SK-MEL-5 (cell line): ENCODE data around the gene NPB. TPM values are rescaled to one million over a fixed set of nuclear protein-coding genes. Genes with fewer than 3 reads are reported as not detected.

Experiments used
- DNase-seq: peaks from one replicate; pipeline ENCODE4 v3.0.0-alpha.2; 2016; ENCODE audit warnings: low read depth, low spot score
- in situ Hi-C: cut with HindIII; loops from 2 replicates; pipeline ENCODE4 v1.10.0; 2016; ENCODE audit warnings: low sequenced_read_pairs, high pct_unique_total_duplicates, low pct_unique_long_range_greater_than_20kb
- total RNA-seq: library from RNA; depleted of rRNA; stranded (reverse); fragments of >200 nt; shearing (Covaris generic); gene quantifications from 2 replicates; pipeline ENCODE4 v1.2.3, GENCODE V29; 2014

The NPB gene
- total RNA-seq, 1 experiment from 2014 or later: 0.34 TPM

GRCh38 chr17:81906476-81907218 lies 4.6 kb downstream of the NPB start:
- no peak for DNase-seq
- in situ Hi-C loops: no loop called here

- DNase-seq: no peak
- in situ Hi-C loops: no loop called here
These were observed 5.4 kb downstream of the NPB start for GRCh38 chr17:81907219-81908145.

DNA sequence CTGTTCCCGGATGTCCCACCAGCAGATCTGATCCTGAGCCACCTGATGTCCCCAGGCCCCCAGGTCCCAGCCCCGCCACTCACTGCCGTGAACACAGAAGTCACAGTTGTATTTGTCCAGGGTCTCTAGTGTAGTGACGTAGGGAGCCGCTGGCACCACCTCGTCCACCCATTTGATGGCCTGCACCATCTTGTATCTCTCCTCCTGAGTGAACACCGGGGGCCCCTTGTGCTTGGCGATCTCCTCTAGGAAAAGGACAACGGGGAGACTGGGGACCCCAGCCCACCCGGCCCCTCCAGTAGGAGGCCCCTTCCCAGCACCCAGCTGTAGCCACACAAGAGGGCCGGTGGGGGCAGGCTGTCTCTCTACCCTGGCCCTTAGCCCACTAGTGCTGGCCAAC lies 6.8 kb downstream of the NPB start:
- in situ Hi-C loops: no loop called here
- DNase-seq: no peak

DNA sequence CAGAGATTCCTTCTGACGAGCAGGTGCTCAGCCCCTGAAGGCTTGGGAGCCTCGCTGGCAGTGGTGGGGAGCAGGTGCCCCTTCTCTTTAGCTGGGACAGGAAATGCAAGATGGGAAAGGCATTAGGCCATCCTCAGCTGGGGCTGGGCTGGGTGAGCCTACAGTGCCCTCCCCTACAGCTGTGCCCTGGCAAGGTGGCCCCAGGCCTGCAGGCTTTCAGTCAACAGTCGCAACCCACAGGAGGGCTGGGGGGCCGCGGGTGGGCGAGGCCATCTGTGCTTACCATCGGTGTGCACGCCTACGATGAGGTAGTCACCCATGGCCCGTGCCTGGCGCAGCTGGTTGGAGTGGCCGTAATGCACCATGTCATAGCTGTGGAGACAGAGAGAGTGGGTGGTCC lies 7.2 kb downstream of the NPB start:
- in situ Hi-C loops: no loop called here
- DNase-seq: no peak

DNA sequence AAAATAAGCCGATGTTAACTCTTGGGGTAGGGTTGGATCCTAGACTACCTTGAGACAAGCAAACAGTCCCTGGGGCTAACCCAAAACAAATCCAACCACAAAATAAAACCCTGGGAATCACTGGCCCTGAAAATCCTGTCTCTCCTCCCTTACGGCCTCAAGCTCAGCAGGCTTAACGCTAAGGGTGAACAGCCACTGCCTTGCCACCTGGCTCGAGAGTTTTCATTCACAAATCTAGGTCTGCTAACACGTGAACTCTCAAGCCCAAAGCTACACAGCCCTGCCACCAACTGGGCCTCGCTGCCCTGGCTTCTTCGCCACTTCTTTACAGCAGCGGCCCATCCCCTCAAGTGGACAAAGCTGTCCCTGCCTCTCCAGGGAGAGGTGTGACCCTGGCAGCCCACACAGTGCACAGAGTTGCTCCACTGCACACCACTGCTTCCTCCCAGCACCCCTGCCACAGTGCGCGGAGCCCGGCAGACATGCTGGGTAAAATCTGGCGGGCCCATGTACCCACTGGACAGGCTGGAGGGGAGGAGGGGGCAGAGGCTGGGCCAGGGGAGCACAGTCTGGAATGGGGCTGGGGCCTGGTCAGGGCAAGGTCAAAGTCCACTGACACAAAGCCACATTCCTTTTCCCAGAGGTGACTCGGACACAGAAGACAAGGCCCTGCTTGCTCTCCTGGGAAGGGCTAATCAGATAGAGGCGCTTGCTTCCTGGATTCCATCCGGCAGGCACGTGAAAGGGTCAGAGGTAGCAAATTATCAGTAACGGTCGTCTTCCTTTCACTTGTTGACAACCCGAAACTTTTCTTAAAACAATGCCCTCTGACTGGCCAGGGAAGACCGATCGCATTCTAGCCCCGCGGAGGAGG lies 8.2 kb downstream of the NPB start:
- in situ Hi-C loops: no loop called here
- no peak for DNase-seq

- no peak for DNase-seq
- in situ Hi-C loops: no loop called here
These were observed 8.8 kb downstream of the NPB start for GRCh38 chr17:81910840-81911276.

DNA sequence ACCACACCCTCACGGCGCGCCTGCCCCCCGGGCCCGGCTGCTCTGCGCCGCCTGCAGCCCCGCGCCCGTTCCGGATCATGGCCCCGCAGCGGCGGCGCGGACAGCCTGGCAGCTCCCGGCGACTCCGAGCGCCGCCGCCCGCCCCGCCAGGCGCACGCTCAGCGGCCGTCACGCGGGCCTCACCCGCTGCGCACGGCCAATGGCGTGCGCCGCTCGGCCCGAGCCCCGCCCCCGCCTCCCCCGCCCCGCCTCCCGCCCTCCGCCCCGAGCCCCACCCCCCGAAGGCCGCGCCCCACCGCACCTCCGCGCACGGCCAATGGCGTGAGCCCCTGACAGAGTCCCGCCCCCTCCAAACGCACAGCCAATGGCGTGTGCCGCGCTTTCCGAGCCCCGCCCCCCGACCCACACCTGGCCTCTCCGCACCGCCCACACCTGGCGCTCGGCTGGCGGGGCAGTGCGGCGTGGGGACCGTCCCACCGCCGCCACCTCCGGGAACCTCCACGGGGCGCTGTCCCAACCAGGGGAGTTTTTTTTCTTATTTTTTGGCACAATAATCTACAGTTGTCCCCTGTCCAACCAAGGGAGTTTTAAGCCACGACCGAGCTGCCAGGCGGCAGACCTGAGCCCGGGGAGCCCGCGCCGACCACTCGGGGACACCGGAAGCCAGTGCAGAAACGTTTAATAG lies 9.4 kb downstream of the NPB start, which contains the start of gene PCYT2:
TSS of gene PCYT2 (minus strand) at position 123 of the 685 bp plus-strand sequence. CDS start at position 79, 44 bp downstream.
- peak; percentile 96 for DNase-seq
- in situ Hi-C loops: no loop called here

DNA sequence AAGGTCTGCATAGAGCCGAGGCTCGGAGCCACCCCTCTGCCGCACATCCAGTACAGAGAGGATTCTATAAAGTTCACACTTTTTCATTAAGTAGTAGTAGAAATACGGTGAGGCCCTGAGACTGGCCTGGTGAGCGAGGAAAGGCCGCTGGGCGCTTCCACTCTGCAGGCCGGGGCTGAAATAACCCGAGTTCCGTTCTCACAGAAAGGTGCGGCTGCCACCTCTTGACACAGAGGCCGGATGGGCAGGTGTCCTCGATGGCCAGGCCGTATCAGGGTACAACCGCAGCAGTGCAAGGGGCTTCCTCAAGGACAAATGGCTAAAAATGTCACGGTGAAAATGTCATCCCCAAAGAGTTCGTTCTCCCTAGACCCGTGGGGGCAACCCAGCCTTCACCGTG lies 9.9 kb downstream of the NPB start:
- DNase-seq: no peak
- in situ Hi-C loops: no loop called here

DNA sequence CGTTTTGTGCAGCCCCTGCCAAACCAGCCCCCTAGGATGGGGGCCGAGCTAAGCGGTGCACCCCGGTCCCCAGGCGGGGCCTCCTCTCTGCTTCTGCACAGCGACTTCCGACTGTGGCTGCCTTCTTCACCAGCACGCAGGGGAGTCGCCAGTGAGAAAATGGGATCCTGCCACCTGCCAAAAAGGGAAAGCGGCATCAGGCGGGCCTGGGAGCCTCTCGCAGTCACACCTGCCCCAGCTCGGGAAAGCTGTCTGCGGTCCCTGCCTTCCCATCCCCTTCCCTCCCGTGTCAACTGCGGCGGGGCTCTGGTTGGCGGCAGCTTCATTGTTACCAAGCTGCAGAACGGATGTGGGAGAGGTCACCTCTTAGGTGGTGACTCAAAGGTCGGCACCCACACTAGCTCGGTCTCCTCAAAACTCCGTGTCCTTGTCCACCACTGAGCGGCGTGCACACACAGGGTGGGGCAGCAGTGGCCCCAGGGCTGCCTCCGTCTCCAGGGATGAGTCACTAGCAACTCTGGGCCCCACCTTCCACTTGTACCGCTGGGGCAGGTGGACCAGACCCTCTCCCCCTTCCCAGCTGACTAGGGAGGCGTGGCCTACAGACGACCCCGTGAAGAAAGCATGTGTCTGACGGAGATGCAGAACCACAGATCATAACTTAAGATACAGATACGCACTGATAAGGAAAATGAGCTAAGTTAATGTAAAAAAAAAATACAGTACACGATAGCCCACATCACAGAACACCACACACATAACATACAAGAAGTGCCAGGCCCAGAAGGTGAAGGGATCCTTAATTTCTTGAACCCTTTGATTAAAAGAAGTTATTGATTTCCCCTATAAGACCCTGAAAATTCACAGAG lies 10.6 kb downstream of the NPB start:
- DNase-seq: no peak
- in situ Hi-C loops: no loop called here

GRCh38 chr17:81913394-81914102 lies 11.5 kb downstream of the NPB start:
- DNase-seq: no peak
- in situ Hi-C loops: no loop called here

DNA sequence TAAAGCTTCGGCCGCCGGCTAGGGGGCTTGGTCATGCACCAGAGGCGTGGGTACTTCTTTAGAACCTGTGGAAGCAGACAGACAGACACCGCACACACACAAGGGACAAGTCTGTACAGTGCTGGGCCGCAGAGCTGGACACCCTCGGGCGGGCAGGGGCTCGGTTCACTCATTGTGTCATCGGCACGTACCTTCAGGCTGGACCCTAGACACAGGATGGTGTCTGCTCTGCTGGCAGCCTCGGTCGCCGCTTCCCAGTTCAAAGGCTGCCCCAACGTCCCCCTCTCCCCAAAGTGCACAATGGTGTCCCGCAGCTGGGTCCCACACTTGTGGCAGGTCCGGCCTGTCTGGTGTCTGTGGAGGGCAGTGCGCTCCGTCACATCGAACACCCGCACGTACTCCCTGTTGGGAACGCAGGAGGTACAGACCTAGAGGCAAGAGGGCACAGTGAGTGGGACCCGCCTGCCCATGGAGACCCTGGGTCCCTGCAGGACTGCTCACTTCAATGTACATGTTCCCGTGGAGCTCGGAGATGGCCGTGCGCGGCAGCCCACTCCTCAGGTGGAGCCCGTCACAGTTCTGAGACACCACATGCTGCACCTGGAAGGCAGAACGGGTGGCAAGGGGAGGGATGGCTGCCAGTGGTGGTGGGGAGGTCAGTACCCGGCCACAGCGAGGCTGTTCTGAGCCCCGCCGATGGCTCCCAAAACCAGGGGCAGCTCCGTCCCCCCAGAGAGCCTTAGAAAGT lies 12.2 kb downstream of the NPB start:
- no peak for DNase-seq
- in situ Hi-C loops: no loop called here

DNA sequence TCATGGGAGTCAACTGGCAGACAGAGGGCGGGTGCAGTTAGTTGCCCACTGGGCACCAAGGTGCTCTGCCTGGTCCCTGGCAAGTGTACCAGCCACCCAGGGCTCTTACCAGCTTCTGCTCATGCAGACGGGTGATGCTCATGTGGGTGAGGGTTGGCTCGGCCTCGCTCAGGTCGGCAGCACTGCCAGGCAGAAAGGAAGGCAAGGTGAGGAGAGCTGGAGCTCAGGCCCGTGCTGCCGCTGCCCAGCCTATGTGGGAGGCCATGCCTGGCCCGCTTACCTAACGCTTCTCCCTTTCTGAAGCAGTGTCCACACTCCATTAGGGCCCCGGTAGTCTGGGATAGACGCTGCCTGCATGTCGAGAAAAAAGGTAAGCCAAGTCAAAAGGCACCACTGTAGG lies 13.3 kb downstream of the NPB start:
- no peak for DNase-seq
- in situ Hi-C loops: no loop called here

DNA sequence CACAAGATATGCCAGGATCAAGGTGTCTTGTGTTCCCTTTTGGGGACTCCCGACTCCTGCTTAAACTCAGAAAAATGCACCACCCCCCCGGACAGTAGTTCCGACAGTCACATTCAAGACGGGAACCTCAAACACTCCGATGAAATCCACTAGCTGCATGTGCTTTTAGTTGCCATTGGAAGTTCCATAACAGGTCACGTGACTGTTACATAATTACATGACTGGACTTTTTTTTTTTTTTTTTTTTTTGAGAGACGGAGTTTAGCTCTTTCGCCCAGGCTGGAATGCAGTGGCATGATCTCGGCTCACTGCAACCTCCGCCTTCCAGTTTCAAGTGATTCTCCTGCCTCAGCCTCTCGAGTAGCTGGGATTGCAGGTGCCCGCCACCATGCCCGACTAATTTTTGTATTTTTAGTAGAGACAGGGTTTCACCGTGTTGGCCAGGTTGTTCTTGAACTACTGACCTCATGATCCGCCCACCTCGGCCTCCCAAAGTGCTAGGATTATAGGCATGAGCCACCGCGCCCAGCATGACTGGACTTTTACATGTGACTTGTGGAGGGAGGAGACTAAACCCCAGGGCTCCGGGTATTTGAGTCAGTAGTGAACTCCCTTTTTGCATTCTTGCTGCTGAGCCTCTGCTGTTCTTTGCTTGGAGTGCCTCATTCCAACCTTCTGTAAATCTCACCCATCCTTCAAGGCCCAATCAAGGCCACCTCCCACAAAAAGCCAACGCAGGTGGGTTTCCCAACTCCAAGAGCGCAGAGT lies 14.4 kb downstream of the NPB start:
- DNase-seq: peak; percentile 52
- in situ Hi-C loops: no loop called here

DNA sequence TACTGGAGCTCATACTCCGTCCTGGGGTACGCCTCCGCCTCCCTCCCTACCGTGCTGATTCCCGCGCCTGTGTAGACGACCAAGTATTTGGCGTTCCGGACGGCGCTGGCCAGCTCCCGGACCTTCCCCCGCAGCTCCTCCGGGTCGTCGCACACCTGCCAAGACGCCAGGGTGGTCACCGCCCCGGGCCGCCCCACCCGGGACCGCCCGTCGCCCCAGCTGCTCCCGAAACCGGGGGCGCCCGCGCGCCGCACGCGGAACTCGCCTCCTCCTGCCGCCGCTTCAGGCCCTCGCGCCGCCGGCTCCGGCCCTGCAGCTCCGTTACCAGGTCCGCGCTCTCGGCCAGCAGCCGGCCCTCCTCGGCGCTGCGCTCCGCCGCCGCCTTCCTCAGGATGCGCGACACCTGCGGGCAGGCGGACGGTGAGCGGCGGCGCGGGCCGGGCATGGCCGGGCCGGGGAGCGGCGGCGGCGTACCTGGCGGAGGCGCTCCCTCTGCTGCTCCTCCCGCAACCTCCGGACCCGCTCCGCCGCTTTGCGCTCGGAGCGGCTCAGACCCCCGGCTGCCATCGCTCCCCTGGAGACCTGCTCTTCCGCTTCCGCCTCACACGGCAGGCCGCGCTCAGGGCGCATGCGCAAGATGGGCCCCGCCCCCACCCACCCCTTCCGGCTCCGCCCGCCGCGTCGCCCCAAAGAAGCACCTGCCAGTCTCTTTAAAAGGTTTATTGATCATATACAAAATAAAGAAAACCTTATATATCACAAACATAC lies 15.7 kb downstream of the NPB start, which contains the start of gene SIRT7:
TSS of gene SIRT7 (minus strand) at position 612 of the 768 bp plus-strand sequence. CDS start at position 567, 45 bp downstream.
- DNase-seq: peak; percentile 89
- in situ Hi-C loops: no loop called here
